Uterus (tissue), 4 donors: ENCODE measurements around the gene ATP6V1E1. TPM values are rescaled to one million over a fixed set of nuclear protein-coding genes. Genes with fewer than 3 reads are reported as not detected.
A peak's percentile ranks its signal among the peaks of the same experiment; 100 is the strongest.
"Not testable (repeated sequence)": the region's sequence is repeated elsewhere in the genome, so short reads cannot be mapped to it uniquely, and the experiment has no call there.

Experiments
- DNase-seq, 2 donors: peaks; one replicate each; pipeline ENCODE4 v3.0.0-alpha.2; 2019 to 2020
- H3K27ac ChIP-seq, 2 donors: fragments of 200-600 bp; sonication (generic); 1 replicate in 1 of 2; 2 replicates in 1 of 2; pipeline ENCODE4 v1.5.1; 2016 to 2018
- H3K27me3 ChIP-seq, 2 donors: fragments of 200-600 bp; sonication (generic); one replicate each; pipeline ENCODE4 v1.5.1; 2018 to 2019; ENCODE audit warnings: control low read depth in 1 of 2
- H3K36me3 ChIP-seq, 2 donors: fragments of 200-600 bp; sonication (generic); one replicate each; pipeline ENCODE4 v1.5.1; 2019; ENCODE audit warnings: control low read depth in 1 of 2
- H3K4me1 ChIP-seq, 2 donors: fragments of 200-600 bp; sonication (generic); one replicate each; pipeline ENCODE4 v1.5.1; 2018 to 2019; ENCODE audit warnings: control low read depth in 1 of 2
- H3K4me3 ChIP-seq, 2 donors: fragments of 200-600 bp; sonication (generic); 1 replicate in 1 of 2; 2 replicates in 1 of 2; pipeline ENCODE4 v1.5.1; 2018 to 2019; ENCODE audit warnings: mild to moderate bottlenecking in 1 of 2
- H3K9me3 ChIP-seq, 2 donors: fragments of 200-600 bp; sonication (generic); one replicate each; pipeline ENCODE4 v1.5.1; 2019; ENCODE audit warnings: control low read depth in 1 of 2
- CTCF ChIP-seq, 4 experiments: fragments of 200-600 bp in 2 of 4; fragments of 450-650 bp in 2 of 4; sonication (generic) in 2 of 4; IDR thresholded peaks; one replicate each; pipeline ENCODE4 v1.5.1; 2016 to 2019; ENCODE audit warnings: antibody characterized with exemption in 4 of 4, mild to moderate bottlenecking in 2 of 4, moderate library complexity in 1 of 4
- POLR2A ChIP-seq, 2 donors: fragments of 450-650 bp; IDR thresholded peaks; one replicate each; pipeline ENCODE4 v1.6.1; 2016; ENCODE audit warnings: antibody characterized with exemption in 2 of 2, mild to moderate bottlenecking in 1 of 2, moderate library complexity in 1 of 2
- intact Hi-C: fragments of 100-400 bp; cut with DNase I; formaldehyde crosslinking; loops from one replicate; pipeline ENCODE4 v1.15.1; 2023; ENCODE audit warnings: low total_unique reads
- total RNA-seq, 4 donors: library from RNA; depleted of rRNA in 3 of 4; stranded (reverse); fragments of >200 nt in 3 of 4; gene quantifications; one replicate each; pipeline versions ENCODE4 v1.1.0 to v1.2.4, GENCODE V29; 2014 to 2023
- donor health status: DM: yes; HTN: yes; CAD: no.

The ATP6V1E1 gene
- total RNA-seq, 4 donors from 2014 or later: 88.7 to 147 (median 121) TPM

- H3K27ac ChIP-seq: peak within 1 kb of the TSS; percentile 96 to 99
- DNase-seq: peak; percentile 90 to 92
- no peaks in the 10 kb centered on the region for H3K9me3 ChIP-seq
- TF ChIP-seq POLR2A (IDR thresholded peaks at IDR 0.05) (peak; percentile 96 to 98), CTCF (IDR thresholded peaks at IDR 0.05) (peak in 3 of 4 experiments; percentile 6 to 34 (median 16))
- no peaks in the 10 kb centered on the region for H3K27me3 ChIP-seq
- intact Hi-C loops: no loop called here
- H3K36me3 ChIP-seq: no peaks in the 10 kb centered on the region
- H3K4me3 ChIP-seq: peak within 1 kb of the TSS; percentile 92 to 94
- H3K4me1 ChIP-seq: no peaks in the 10 kb centered on the region
These were observed 10.1 kb upstream of the ATP6V1E1 start, which contains the start of gene BCL2L13 for GRCh38 chr22:17638432-17639246. Gene BCL2L13 (plus strand): TSS chr22:17638757. CDS start chr22:17655712, 16,955 bp downstream.

- intact Hi-C loops: no loop called here
- Histone ChIP-seq H3K36me3 (no peaks in the 10 kb centered on the region), H3K4me3 (peak overlapping the region; percentile 92 to 94), H3K9me3 (no peaks in the 10 kb centered on the region), H3K27me3 (no peaks in the 10 kb centered on the region), H3K4me1 (no peaks in the 10 kb centered on the region), H3K27ac (peak overlapping the region; percentile 96 to 99)
- no peak for DNase-seq
- no peak for TF ChIP-seq POLR2A (IDR thresholded peaks at IDR 0.05)
- no peak for TF ChIP-seq CTCF (IDR thresholded peaks at IDR 0.05)
These were observed 9.6 kb upstream of the ATP6V1E1 start for GRCh38 chr22:17638182-17638431.

GRCh38 chr22:17637490-17638181 is 9.1 kb upstream of the ATP6V1E1 start:
- Histone ChIP-seq H3K27me3 (no peaks in the 10 kb centered on the region), H3K36me3 (no peaks in the 10 kb centered on the region), H3K9me3 (no peaks in the 10 kb centered on the region), H3K4me3 (peak overlapping the region; percentile 92 to 94), H3K4me1 (no peaks in the 10 kb centered on the region), H3K27ac (peak overlapping the region; percentile 96 to 99)
- no peak for TF ChIP-seq CTCF (IDR thresholded peaks at IDR 0.05)
- no peak for TF ChIP-seq POLR2A (IDR thresholded peaks at IDR 0.05)
- intact Hi-C loops: no loop called here
- DNase-seq: no peak

GRCh38 chr22:17636850-17637249 is 8.3 kb upstream of the ATP6V1E1 start:
- H3K36me3 ChIP-seq, intact Hi-C loops, DNase-seq, H3K27ac ChIP-seq, H3K4me3 ChIP-seq, H3K4me1 ChIP-seq, H3K9me3 ChIP-seq, H3K27me3 ChIP-seq: not testable (repeated sequence)

GRCh38 chr22:17634696-17635095 is 6.1 kb upstream of the ATP6V1E1 start:
- no peaks in the 10 kb centered on the region for H3K9me3 ChIP-seq
- no peak overlapping the region for H3K4me3 ChIP-seq
- no peaks in the 10 kb centered on the region for H3K27me3 ChIP-seq
- intact Hi-C loops: no loop called here
- H3K27ac ChIP-seq: no peak overlapping the region
- TF ChIP-seq POLR2A (IDR thresholded peaks at IDR 0.05) (no peak), CTCF (IDR thresholded peaks at IDR 0.05) (no peak)
- no peaks in the 10 kb centered on the region for H3K36me3 ChIP-seq
- no peak for DNase-seq
- no peaks in the 10 kb centered on the region for H3K4me1 ChIP-seq
